Stomach (tissue), 9 donors: ENCODE data around the gene NAXE. TPM values are rescaled to one million over a fixed set of nuclear protein-coding genes. Genes with fewer than 3 reads are reported as not detected.
"Not testable (repeated sequence)": the region's sequence is repeated elsewhere in the genome, so short reads cannot be mapped to it uniquely, and the experiment has no call there.

Experiments
- DNase-seq, 2 donors: peaks; one replicate each; pipeline versions ENCODE4 v3.0.0 to v3.0.0-alpha.2; 2013 to 2019
- H3K27ac ChIP-seq, 5 donors: fragments of 200-600 bp in 4 of 5; sonication (generic) in 4 of 5; one replicate each; pipeline ENCODE4 v1.5.1; 2013 to 2019; ENCODE audit warnings: mild to moderate bottlenecking in 1 of 5, moderate library complexity in 1 of 5
- H3K27me3 ChIP-seq, 3 donors: fragments of 200-600 bp; sonication (generic); one replicate each; pipeline ENCODE4 v1.5.1; 2017 to 2019; ENCODE audit warnings: mixed run types in 1 of 3
- H3K36me3 ChIP-seq, 4 donors: fragments of 200-600 bp; sonication (generic); 1 replicate in 3 of 4; 2 replicates in 1 of 4; pipeline ENCODE4 v1.5.1; 2016 to 2019
- H3K4me1 ChIP-seq, 4 donors: fragments of 200-600 bp; sonication (generic); one replicate each; pipeline ENCODE4 v1.5.1; 2016 to 2019
- H3K4me3 ChIP-seq, 4 donors: fragments of 200-600 bp; sonication (generic) in 3 of 4; one replicate each; pipeline ENCODE4 v1.5.1; 2016 to 2019; ENCODE audit warnings: mild to moderate bottlenecking in 1 of 4
- H3K9me3 ChIP-seq, 4 donors: fragments of 200-600 bp; sonication (generic); one replicate each; pipeline ENCODE4 v1.5.1; 2016 to 2019
- EP300 ChIP-seq: sonication (generic); formaldehyde crosslinking; IDR thresholded peaks from one replicate; pipeline ENCODE4 v1.6.1; 2017; ENCODE audit warnings: antibody characterized with exemption
- POLR2A ChIP-seq, 4 donors: fragments of 450-650 bp; IDR thresholded peaks; one replicate each; pipeline ENCODE4 v1.6.1; 2016; ENCODE audit warnings: antibody characterized with exemption in 4 of 4, control low read depth in 2 of 4, mild to moderate bottlenecking in 1 of 4, moderate library complexity in 1 of 4
- POLR2AphosphoS5 ChIP-seq, 3 donors: sonication (generic); formaldehyde crosslinking; IDR thresholded peaks; one replicate each; pipeline ENCODE4 v1.6.1; 2016; ENCODE audit warnings: antibody characterized with exemption in 3 of 3
- WGBS, 5 donors: extraction: QIAGEN DNeasy Blood & Tissue Kit in 3 of 5; methylation state at CpG; one replicate each; pipeline versions ENCODE4 v1.1.5 to v1.1.7; 2013 to 2018; 5-methylcytosine and 5-hydroxymethylcytosine counted together
- intact Hi-C: fragments of 100-400 bp; cut with DNase I; formaldehyde crosslinking; loops from one replicate; pipeline ENCODE4 v1.15.1; 2023; ENCODE audit warnings: low total_unique reads
- polyA plus RNA-seq, 3 donors: library from polyadenylated mRNA; stranded (reverse); fragments of 200-250 nt; gene quantifications; one replicate each; pipeline ENCODE4 v1.2.3, GENCODE V29; 2013
- total RNA-seq, 5 donors: library from RNA; depleted of rRNA; stranded (reverse); fragments of >200 nt; gene quantifications; one replicate each; pipeline versions ENCODE4 v1.1.0 to v1.2.3, GENCODE V29; 2014 to 2016
- TF ChIP-seq, protein P1 (sequence below), 7 experiments: fragments of 450-650 bp in 4 of 7; fragments of 200-600 bp in 3 of 7; sonication (generic) in 3 of 7; IDR thresholded peaks; one replicate each; pipeline ENCODE4 v1.5.1; 2016 to 2019; ENCODE audit warnings: antibody characterized with exemption in 7 of 7, control low read depth in 2 of 7, mild to moderate bottlenecking in 1 of 7
- donor health status: healthy with polysubstance abuse.
- donor health status: Bipolar disorder and iron deficiency.
- donor health status: healthy.

The NAXE gene
- total and polyA plus RNA-seq, 8 donors = 46.1 to 84.9 (median 69.9) TPM

- WGBS, 5 donors = 2 to 3% (median 2%) methylated on average over 13 of the region's 13 CpGs
- peak overlapping the region; percentile 66 to 88 (median 76) for H3K27ac ChIP-seq
- H3K9me3 ChIP-seq = no peaks in the 10 kb centered on the region
- peaks cover 13 to 28% (median 23%) of the 10 kb centered on the region in 4 donors for H3K4me1 ChIP-seq
- intact Hi-C loops = loop anchor here (10.0 kb wide), 1 partner anchor 136 kb away; no protein-coding TSS in a partner anchor
- H3K36me3 ChIP-seq = peaks cover 12 to 35% (median 33%) of the 10 kb centered on the region in 4 donors
- TF ChIP-seq, protein P1, sequence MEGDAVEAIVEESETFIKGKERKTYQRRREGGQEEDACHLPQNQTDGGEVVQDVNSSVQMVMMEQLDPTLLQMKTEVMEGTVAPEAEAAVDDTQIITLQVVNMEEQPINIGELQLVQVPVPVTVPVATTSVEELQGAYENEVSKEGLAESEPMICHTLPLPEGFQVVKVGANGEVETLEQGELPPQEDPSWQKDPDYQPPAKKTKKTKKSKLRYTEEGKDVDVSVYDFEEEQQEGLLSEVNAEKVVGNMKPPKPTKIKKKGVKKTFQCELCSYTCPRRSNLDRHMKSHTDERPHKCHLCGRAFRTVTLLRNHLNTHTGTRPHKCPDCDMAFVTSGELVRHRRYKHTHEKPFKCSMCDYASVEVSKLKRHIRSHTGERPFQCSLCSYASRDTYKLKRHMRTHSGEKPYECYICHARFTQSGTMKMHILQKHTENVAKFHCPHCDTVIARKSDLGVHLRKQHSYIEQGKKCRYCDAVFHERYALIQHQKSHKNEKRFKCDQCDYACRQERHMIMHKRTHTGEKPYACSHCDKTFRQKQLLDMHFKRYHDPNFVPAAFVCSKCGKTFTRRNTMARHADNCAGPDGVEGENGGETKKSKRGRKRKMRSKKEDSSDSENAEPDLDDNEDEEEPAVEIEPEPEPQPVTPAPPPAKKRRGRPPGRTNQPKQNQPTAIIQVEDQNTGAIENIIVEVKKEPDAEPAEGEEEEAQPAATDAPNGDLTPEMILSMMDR (IDR thresholded peaks at IDR 0.05) = no peak
- TF ChIP-seq POLR2AphosphoS5 (IDR thresholded peaks at IDR 0.05) (no peak), EP300 (no peak), POLR2A (IDR thresholded peaks at IDR 0.05) (no peak)
- H3K4me3 ChIP-seq = peak overlapping the region; percentile 69 to 91 (median 70)
- no peaks in the 10 kb centered on the region for H3K27me3 ChIP-seq
- no peak for DNase-seq
These were observed 9.2 kb downstream of the NAXE start for GRCh38 chr1:156600733-156601121.

DNA sequence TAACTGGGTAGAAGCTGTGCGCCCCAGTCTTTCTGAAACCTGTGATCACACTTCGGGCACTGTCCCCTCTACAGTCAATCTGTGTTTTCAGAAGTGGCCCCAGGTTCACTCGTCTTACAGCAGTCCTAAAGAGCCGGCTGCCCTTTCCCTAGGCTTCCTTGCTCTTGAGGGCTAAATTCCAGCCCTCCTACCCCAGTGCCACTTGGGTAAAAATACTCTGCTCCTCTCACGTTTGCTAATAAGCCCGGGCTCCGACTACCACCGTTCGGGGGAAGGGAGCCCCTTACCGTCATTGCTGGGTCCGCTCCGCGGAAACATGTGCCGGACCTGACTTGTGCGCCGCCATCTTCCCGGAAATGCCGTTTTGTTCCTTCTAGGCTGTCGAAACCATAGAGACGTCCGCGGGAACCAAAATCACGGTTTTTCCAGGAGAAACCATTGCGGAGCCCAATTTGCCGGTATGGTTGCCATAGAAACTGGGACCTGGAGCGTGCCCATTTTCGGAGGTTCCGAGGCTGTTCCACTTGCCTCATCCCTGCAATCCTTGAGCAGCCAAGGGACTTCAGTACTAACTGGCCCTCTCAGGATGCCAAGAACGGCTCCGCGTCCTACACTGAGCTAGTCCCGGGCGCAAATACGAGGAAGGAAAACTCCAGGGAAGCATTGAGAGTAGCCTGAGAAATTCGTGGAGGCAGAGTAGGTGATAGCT is 9.7 kb downstream of the NAXE start, which contains the start of gene GPATCH4:
TSS of gene GPATCH4 (minus strand) at position 358 of the 709 bp plus-strand sequence.
- TF ChIP-seq POLR2AphosphoS5 (IDR thresholded peaks at IDR 0.05) = peak; percentile 47 to 74 (median 49)
- no peak for TF ChIP-seq EP300
- H3K27me3 ChIP-seq = no peaks in the 10 kb centered on the region
- whole genome bisulfite sequencing, 5 donors = 0 to 1% (median 0%) methylated on average over 23 to 35 of the region's 35 CpGs
- no peaks in the 10 kb centered on the region for H3K9me3 ChIP-seq
- intact Hi-C loops = loop anchor here (10.0 kb wide), 1 partner anchor 136 kb away; no protein-coding TSS in a partner anchor
- peak within 1 kb of the TSS; percentile 69 to 91 (median 70) for H3K4me3 ChIP-seq
- peak; percentile 70 to 93 for DNase-seq
- peaks cover 10 to 30% (median 28%) of the 10 kb centered on the region in 4 donors for H3K36me3 ChIP-seq
- peak within 1 kb of the TSS; percentile 66 to 88 (median 76) for H3K27ac ChIP-seq
- H3K4me1 ChIP-seq = peaks cover 13 to 28% (median 23%) of the 10 kb centered on the region in 4 donors

- peak overlapping the region; percentile 69 to 91 (median 70) for H3K4me3 ChIP-seq
- 59 to 74% (median 71%) methylated on average over 12 of the region's 12 CpGs for WGBS, 5 donors
- no peaks in the 10 kb centered on the region for H3K9me3 ChIP-seq
- H3K4me1 ChIP-seq = peaks cover 13 to 28% (median 23%) of the 10 kb centered on the region in 4 donors
- no peak for TF ChIP-seq EP300
- no peak for TF ChIP-seq POLR2A (IDR thresholded peaks at IDR 0.05)
- no peak for TF ChIP-seq POLR2AphosphoS5 (IDR thresholded peaks at IDR 0.05)
- TF ChIP-seq, protein P1 (IDR thresholded peaks at IDR 0.05) = no peak
- intact Hi-C loops = loop anchor here (10.0 kb wide), 1 partner anchor 137 kb away; no protein-coding TSS in a partner anchor
- H3K27ac ChIP-seq = peak overlapping the region in 4 of 5 donors; percentile 66 to 88 (median 80)
- no peaks in the 10 kb centered on the region for H3K27me3 ChIP-seq
- no peak for DNase-seq
- H3K36me3 ChIP-seq = peaks cover 8 to 24% (median 22%) of the 10 kb centered on the region in 4 donors
These were observed 10.3 kb downstream of the NAXE start for GRCh38 chr1:156601892-156602291.

DNA sequence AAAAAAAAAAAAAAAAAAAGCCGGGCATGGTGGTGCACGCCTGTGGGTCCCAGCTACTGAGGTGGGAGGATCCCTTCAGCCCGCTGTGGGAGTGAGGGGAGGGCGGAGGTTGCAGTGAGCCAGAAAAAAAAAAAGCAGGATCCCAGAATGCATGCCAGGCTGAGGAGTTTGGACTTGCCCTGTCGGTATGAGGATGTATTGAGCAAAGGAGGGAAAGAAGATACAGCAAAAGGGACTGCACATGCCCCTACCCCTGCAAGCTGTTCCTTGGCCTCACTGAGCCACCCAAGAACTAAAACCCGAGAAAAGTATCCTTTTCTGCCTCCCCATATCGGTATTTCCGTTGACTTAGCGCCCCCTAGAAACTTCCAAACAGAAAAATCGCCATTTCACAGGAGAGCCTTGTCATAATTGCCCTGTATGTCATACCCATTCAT is 11.0 kb downstream of the NAXE start:
- intact Hi-C loops = loop anchor here (10.0 kb wide), 1 partner anchor 138 kb away; no protein-coding TSS in a partner anchor
- no peaks in the 10 kb centered on the region for H3K27me3 ChIP-seq
- DNase-seq = peak in 1 of 2 donors; percentile 31
- WGBS, 5 donors = 31 to 40% (median 37%) methylated on average over 9 to 10 of the region's 10 CpGs
- TF ChIP-seq POLR2AphosphoS5 (IDR thresholded peaks at IDR 0.05) (no peak), POLR2A (IDR thresholded peaks at IDR 0.05) (no peak), EP300 (no peak)
- TF ChIP-seq, protein P1 (IDR thresholded peaks at IDR 0.05) = no peak
- no peak overlapping the region for H3K27ac ChIP-seq
- H3K36me3 ChIP-seq = peaks cover 8 to 17% (median 15%) of the 10 kb centered on the region in 4 donors
- peaks cover 13 to 28% (median 23%) of the 10 kb centered on the region in 4 donors for H3K4me1 ChIP-seq
- H3K9me3 ChIP-seq = no peaks in the 10 kb centered on the region
- no peak overlapping the region for H3K4me3 ChIP-seq

DNA sequence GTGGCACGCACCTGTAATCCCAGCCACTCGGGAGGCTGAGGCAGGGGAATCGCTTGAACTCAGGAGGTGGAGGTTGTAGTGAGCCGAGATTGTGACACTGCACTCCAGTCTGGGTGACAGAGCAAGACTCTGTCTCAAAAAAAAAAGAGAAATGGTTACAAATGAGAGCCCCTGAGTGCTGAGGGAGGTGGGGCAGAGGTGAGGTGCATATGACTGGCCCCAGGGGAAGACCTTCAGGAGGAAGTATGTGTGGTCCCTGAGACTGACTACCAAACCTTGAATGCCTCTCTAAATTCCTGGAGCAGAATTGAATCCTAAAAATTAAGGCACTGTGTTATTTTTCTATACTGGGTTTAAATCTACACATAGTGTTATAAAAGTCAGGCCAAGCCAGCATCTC is 15.8 kb downstream of the NAXE start:
- H3K36me3 ChIP-seq, H3K4me3 ChIP-seq, H3K9me3 ChIP-seq, DNase-seq, H3K27ac ChIP-seq: not testable (repeated sequence)
- peaks cover 0 to 28% (median 0%) of the 10 kb centered on the region in 3 donors for H3K27me3 ChIP-seq
- intact Hi-C loops = loop anchor here (10.0 kb wide), 1 partner anchor 143 kb away; no protein-coding TSS in a partner anchor
- WGBS, 5 donors = 83 to 89% (median 87%) methylated on average over 4 of the region's 4 CpGs
- H3K4me1 ChIP-seq = peaks cover 0 to 14% (median 6%) of the 10 kb centered on the region in 4 donors
